Activated gamma-delta T cell treated with anti-CD3 and anti-CD28 coated beads, Interleukin-2, amount 50 U/mL, for 16 hours (primary cell): ENCODE measurements around the gene SOCS6.
A peak's percentile ranks its signal among the peaks of the same experiment; 100 is the strongest.
"Not testable (repeated sequence)": the region's sequence is repeated elsewhere in the genome, so short reads cannot be mapped to it uniquely, and the experiment has no call there.

Experiments used
- DNase-seq: peaks from one replicate; pipeline ENCODE4 v3.0.0-alpha.2; 2020; ENCODE audit warnings: low read depth

SOCS6 gene

GRCh38 chr18:70288851-70289328 lies at the start of gene SOCS6:
TSS of gene SOCS6 (plus strand) at chr18:70289045. CDS start at chr18:70324669, 35,624 bp downstream.
- peak; percentile 8 for DNase-seq

GRCh38 chr18:70243131-70243929 lies 45.5 kb upstream of the SOCS6 start:
- DNase-seq: no peak

GRCh38 chr18:70246061-70246466 lies 42.8 kb upstream of the SOCS6 start:
- no peak for DNase-seq

GRCh38 chr18:70249118-70249517 lies 39.7 kb upstream of the SOCS6 start:
- no peak for DNase-seq

- DNase-seq: not testable (repeated sequence)
Measured at GRCh38 chr18:70249861-70250260, 39.0 kb upstream of the SOCS6 start.

- no peak for DNase-seq
Measured at GRCh38 chr18:70250781-70251180, 38.1 kb upstream of the SOCS6 start.

GRCh38 chr18:70256184-70256583 lies 32.7 kb upstream of the SOCS6 start:
- DNase-seq: no peak

GRCh38 chr18:70256994-70257393 lies 31.9 kb upstream of the SOCS6 start:
- no peak for DNase-seq

GRCh38 chr18:70258243-70258642 lies 30.6 kb upstream of the SOCS6 start:
- no peak for DNase-seq

- DNase-seq: no peak
Measured at GRCh38 chr18:70260683-70261082, 28.2 kb upstream of the SOCS6 start.

- no peak for DNase-seq
Measured at GRCh38 chr18:70261141-70261788, 27.6 kb upstream of the SOCS6 start.

- DNase-seq: no peak
Measured at GRCh38 chr18:70263336-70263735, 25.5 kb upstream of the SOCS6 start.

- no peak for DNase-seq
Measured at GRCh38 chr18:70271742-70272141, 17.1 kb upstream of the SOCS6 start.

GRCh38 chr18:70273021-70273420 lies 15.8 kb upstream of the SOCS6 start:
- DNase-seq: no peak

GRCh38 chr18:70276416-70277191 lies 12.2 kb upstream of the SOCS6 start:
- no peak for DNase-seq

GRCh38 chr18:70279470-70279869 lies 9.4 kb upstream of the SOCS6 start:
- DNase-seq: no peak

- no peak for DNase-seq
Measured at GRCh38 chr18:70280007-70280925, 8.6 kb upstream of the SOCS6 start.

- no peak for DNase-seq
Measured at GRCh38 chr18:70284976-70285620, 3.7 kb upstream of the SOCS6 start.

- DNase-seq: no peak
Measured at GRCh38 chr18:70287731-70288130, 1.1 kb upstream of the SOCS6 start.

GRCh38 chr18:70288171-70288850 lies 534 bp upstream of the SOCS6 start:
- DNase-seq: no peak
